Right hindlimb (tissue), 1 donor: ENCODE results near the gene ATP11A.
"Not testable (repeated sequence)": the region's sequence is repeated elsewhere in the genome, so short reads cannot be mapped to it uniquely, and the experiment has no call there.

Experiments
- DNase-seq: peaks from one replicate; pipeline ENCODE4 v3.0.0-alpha.2; 2018

Gene ATP11A

DNA sequence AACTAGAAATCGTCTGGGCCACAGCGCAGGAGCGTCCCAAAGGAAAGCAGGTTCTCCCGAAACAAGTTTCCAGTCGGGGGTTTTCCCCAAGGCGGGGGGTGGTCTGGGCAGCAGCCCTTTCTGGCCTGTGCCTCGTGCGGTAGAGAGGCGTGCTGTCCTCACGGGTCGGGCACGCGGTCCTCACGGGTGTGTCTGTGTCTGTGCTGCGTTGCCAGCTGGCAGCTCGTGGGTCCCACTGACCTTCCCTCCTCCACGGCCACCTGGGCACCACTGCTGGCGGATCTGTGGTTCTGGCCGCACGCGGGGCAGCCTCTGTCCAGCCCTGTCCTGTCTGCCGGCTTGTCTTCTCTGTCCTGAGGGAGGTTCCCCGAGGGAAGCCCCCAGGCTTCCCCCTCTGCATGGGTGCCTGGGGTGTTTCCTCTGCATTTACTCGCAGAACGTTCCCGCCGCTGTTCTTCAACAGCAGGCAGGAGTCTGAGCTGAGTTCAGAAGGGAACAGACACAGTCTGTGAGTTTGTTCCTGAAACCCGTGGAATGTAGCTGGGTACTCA, 181.0 kb downstream of the ATP11A start:
- DNase-seq = no peak

GRCh38 chr13:112871742-112872141, 181.9 kb downstream of the ATP11A start:
- no peak for DNase-seq

DNA sequence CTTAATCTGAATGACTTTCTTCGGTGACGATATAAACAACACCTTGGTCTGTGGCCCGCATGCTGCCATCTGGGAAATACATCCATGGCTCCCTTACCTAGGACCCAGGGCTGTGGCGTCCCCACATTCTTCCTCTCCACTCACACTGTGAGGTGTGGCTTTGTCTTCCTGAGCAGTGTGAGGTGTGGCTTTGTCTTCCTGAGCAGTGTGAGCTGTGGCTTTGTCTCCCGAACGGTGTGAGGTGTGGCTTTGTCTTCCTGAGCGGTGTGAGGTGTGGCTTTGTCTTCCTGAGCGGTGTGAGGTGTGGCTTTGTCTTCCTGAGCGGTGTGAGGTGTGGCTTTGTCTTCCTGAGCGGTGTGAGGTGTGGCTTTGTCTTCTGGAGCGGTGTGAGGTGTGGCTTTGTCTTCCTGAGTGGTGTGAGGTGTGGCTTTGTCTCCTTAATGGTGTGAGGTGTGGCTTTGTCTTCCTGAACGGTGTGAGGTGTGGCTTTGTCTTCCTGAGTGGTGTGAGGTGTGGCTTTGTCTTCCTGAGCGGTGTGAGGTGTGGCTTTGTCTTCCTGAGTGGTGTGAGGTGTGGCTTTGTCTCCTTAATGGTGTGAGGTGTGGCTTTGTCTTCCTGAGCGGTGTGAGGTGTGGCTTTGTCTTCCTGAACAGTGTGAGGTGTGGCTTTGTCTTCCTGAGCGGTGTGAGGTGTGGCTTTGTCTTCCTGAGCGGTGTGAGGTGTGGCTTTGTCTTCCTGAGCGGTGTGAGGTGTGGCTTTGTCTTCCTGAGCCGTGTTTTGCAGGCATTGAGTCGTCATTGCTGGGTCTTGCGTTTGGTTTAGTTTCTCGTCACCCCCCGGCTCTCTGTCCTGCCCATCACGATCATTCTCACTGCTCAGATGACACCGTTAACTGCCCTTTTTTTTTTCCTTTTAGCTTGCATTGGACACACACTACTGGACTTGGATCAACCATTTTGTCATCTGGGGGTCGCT, 183.1 kb downstream of the ATP11A start:
- DNase-seq = peak; percentile 7

DNA sequence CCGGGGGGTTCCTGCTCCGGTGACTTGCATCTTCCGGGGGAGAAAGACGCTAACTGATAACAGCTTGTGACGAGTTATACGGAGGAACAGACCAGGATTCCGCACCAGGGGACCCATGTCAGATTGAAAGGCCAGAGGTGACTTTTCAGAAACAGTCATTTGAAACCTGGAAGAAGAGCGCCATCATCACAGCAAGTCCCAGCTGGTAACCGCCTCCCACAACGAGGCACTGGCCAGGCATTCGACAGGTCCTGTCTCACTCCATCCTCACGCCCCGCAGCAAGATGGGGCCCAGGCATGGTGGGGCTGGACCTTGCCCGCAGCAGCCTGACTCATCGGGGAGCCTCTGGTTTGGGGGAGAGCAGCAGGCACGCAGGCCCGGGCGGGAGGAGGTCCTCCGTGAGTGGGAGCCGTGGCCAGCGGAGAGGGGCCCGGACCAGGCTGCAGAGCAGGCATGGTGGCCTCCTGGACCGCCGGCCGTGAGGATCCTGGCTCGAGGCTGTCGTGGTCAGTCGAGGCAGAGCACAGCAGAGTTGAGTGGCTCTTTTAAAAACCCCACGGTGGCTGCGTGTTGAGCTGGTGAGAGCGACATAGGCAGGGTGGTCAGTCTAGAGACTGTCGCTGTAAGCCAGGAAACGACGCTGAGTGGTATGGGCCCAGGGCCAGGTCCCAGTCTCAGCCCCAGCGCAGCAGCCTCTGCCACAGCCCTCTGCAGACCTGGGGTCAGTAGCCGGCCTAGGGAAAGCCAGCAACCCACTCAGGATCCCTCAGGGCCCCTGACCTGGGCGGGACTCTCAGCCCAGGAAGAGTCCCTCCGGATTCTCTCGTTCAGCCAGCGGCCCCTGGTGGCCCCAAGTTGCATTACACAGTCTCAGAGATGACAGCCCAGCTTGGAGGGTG, 184.3 kb downstream of the ATP11A start:
- DNase-seq = peak; percentile 85

DNA sequence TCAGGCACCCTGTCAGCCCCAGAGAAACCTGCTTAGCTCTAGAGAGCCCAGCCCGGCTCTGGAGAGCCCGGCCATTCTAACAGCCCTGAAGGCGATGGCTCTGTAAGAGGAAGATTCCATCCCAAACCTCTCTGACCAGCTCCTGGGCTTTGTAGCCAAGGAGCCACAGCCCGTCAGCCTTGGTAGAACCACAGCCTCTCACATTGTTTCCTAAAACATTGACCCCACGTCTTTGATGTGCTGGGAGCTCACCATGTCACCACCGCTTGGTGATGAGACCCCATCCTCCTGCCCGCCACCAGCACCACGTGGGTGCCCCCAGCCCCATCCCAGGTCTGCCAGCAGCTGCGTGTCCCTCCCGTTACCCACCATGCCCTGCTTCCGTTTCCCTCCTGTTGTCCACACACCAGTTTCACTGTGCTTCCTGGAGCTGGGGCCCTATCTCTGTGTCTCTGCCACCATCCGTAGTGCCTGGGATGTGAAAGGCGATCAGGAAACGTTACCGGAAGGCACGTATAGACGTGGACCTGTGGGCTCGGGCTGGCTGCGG, 185.0 kb downstream of the ATP11A start:
- DNase-seq = peak; percentile 22

DNA sequence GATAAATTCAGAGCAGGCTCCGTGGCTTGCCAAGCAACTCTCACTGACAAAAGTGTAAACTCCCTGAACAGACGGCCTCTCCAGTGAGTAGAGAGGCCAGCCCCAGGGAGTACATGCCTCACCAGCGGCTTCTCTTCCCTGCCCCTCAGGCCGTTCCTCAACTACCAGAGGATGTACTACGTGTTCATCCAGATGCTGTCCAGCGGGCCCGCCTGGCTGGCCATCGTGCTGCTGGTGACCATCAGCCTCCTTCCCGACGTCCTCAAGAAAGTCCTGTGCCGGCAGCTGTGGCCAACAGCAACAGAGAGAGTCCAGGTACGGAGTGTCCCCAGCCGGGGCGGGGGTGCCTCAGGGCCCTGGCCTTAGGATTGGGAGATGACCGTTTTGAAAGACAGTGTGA, 185.8 kb downstream of the ATP11A start:
- no peak for DNase-seq

DNA sequence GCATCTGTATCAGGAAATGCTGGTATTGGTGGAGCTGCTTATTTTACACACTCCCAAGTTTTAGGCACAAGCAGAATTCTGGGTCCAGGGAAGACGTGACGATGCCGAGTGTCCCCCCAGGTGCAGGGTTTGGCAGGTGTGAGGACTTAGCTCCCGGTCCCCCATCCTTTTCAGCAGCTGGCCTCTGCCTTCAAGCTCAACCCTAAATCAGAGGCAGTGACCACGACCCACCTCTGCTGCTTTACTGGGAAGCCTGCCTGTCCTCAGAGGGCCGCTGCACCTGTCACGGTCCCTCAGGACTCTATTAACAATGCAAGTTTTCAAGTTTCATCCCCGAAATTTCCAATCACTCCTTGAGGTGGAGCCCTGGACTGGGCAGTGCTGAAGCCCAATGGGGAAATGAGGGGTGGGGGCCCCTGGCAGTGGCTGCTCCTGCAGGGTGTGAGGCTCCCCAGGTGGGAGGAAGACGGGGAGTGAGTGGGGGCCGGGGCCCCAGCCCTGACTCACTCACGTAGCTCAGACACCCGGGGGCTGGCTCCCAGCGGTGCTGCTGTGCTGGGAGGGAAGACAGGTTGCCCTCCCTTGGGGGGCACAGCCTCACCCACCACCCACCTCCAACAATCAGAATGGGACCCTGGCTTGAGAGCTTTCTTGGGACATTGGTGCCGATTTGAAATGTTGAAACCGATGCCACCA, 186.6 kb downstream of the ATP11A start:
- peak; percentile 13 for DNase-seq

GRCh38 chr13:112877066-112877465, 187.2 kb downstream of the ATP11A start:
- peak; percentile 9 for DNase-seq

- peak; percentile 9 for DNase-seq
Measured at GRCh38 chr13:112877539-112877938, 187.7 kb downstream of the ATP11A start.

DNA sequence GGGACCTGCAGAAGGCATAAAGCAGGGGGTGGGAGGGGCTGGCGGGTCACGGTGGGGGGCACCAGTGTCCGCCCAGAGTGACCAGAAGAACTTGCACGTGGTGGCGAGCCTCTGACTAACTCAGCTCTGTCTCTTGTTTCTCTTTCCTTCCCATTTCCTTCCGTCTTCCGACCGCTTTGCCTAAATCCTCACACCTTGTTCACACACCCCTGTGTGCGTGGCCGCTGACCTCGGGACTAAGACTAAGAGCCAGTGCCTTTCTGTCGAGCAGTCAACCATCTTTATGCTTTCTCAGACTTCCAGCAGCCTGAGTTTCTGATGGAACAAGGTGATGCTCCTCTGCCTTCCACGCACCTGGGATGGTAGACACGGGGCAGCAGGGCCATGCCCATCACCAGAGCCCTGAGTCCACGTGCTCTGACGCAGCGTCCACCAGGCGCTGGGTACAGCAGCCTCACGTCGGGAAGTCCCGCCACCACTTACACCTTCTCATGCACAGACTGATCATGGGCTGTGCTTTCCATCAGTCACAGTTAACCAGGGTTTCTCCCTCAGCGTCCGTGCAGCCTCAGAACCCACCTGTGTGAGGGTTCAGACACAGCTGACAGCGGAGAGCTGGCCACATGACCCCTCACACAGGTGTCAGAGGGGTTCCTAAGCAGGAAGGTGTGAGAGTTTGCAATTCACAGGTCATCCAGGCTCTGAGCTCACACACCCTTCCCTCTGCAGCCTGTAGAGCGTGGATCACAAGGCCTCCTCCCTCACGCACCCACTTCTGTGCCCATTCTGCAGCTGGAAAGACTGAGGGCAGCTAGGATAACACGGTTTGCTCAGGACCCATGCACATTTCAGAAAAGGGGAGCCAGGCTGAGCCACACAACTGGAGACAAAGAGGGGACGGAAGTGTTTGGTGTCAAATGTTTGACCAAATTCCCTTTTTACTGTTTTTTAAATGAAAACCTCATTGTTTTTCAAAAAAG, 188.4 kb downstream of the ATP11A start:
- peak; percentile 4 for DNase-seq

GRCh38 chr13:112879283-112879833, 189.5 kb downstream of the ATP11A start:
- DNase-seq = no peak

DNA sequence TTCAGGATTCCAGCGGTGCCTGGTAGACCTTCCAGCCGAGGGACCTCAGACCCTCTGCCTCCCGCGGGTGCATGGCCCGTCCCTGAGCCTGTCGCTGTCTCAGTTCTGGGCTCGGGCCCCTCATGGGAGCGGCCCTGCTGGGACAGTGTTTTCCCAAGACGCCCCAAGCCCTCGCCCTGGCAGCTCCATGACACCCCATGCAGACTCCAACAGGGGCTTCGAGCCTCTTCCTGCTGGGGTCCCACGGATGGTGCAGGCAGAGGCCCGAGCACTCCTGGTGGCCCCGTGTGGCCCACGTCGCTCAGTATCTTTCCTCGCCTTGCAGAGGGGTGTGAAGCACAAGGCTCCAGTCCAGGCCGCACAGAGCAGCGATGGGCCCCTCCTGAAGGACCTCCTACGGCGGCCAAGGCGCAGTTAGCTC, 190.4 kb downstream of the ATP11A start:
- DNase-seq = no peak

- DNase-seq = no peak
Measured at GRCh38 chr13:112880976-112881540, 191.2 kb downstream of the ATP11A start.

DNA sequence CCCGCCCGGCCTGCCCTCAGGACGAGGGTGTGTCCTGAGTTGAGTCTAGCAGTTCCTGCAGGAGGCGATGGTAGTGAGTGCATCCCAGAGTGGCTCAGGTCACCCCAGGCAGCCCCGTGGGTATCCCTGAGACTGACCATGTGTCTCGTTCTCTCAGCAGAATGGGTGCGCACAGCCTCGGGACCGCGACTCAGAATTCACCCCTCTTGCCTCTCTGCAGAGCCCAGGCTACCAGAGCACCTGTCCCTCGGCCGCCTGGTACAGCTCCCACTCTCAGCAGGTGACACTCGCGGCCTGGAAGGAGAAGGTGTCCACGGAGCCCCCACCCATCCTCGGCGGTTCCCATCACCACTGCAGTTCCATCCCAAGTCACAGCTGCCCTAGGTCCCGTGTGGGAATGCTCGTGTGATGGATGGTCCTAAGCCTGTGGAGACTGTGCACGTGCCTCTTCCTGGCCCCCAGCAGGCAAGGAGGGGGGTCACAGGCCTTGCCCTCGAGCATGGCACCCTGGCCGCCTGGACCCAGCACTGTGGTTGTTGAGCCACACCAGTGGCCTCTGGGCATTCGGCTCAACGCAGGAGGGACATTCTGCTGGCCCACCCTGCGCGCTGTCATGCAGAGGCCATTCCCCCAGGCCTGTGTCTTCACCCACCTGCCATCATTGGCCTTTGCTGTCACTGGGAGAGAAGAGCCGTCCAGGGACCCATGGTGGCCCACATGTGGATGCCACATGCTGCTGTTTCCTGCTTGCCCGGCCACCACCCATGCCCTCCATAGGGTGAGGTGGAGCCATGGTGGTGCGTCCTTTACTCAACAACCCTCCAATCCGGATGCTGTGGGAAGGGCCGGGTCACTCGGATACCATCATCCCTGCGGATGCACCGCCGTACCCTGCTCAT, 192.1 kb downstream of the ATP11A start:
- DNase-seq = no peak

GRCh38 chr13:112882555-112883024, 192.8 kb downstream of the ATP11A start:
- no peak for DNase-seq

DNA sequence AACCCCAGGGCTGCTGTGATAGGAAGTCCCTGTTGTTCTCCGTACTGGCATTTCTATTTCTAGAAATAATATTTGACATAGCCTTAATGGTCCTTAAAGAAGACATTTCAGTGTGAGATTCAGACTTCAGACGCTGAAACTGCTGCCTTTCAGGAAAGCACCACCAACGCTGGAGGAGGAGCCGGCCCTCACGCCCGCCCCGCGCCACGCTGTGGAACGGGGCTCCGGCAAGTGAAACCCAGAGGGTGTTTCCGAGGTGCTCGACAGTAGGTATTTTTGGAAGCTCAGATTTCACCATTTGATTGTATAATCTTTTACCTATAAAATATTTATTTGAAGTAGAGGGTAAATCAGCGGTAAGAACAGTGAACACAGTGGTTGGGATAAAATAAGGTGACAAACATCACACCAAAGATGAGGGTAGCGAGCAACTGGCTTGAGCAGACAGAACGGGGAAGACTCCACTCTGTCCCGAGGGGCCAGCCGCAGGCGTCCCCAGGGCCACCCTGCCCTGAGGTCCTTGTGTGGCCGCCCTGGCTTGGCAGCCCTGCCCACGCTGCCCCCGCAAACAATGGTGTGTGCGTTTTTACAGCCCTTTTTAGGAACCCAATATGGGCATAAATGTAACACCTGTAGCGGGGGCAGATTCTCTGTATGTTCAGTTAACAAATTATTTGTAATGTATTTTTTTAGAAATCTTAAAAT, 193.6 kb downstream of the ATP11A start:
- DNase-seq = no peak

DNA sequence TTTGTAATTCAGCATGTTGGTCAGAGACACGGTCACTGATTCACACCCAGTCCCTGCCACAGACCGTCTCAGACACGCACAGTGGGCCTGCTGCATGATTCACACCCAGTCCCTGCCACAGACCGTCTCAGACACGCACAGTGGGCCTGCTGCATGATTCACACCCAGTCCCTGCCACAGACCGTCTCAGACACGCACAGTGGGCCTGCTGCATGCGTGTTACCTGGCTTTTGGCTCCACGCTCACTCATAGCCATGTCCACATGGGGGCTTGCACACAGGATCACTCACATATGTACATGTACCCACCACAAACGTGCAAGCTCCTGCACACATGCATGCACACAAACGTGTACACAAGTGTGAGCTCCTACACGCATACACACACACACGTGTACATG, 194.9 kb downstream of the ATP11A start:
- DNase-seq = not testable (repeated sequence)

GRCh38 chr13:112885242-112885781, 195.5 kb downstream of the ATP11A start:
- no peak for DNase-seq
